ENCODE results near the gene LHFPL5. TPM values are rescaled to one million over a fixed set of nuclear protein-coding genes. Genes with fewer than 3 reads are reported as not detected.
A peak's percentile ranks its signal among the peaks of the same experiment; 100 is the strongest.

The LHFPL5 gene
- total and polyA plus RNA-seq, 11 donors, result not detected

- DNase-seq (no peak), ATAC-seq (peak in 1 of 4 donors; percentile 27)
- TF ChIP-seq CTCF (IDR thresholded peaks at IDR 0.05) (no peak), POLR2A (IDR thresholded peaks at IDR 0.05) (no peak)
- Histone ChIP-seq H3K9me3 (no peaks in the 10 kb centered on the region), H3K27ac (no peak overlapping the region), H3K27me3 (peaks cover 0 to 29% (median 0%) of the 10 kb centered on the region in 9 donors), H3K36me3 (no peaks in the 10 kb centered on the region), H3K4me1 (no peaks in the 10 kb centered on the region), H3K4me3 (no peak overlapping the region)
- intact Hi-C loops (cut with DNase I), result no loop called here
- 82 to 90% (median 88%) methylated on average over 11 of the region's 11 CpGs for WGBS, 4 donors
Measured at GRCh38 chr6:35795453-35796071, 9.6 kb upstream of the LHFPL5 start.

DNA sequence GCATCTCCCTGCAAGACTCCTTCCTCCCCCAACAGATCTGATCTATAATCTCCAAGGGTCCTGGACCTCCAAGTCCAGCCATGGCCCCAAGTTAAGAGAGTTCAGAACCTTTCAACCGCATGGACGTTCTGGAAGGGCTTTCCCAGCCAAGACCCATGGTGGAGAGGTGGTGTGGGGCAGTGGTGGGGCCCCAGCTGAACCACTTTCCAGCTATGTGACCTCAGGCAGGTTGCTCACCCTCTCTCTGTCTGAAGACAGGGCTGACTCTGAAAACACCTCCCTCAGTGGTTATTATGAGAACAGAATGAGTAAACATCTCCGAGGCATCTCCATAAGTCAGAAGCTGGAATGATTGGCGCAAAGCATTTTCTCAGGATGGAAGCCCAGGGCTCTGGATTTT lies 8.9 kb upstream of the LHFPL5 start:
- peaks cover 0 to 27% (median 0%) of the 10 kb centered on the region in 9 donors for H3K27me3 ChIP-seq
- H3K4me1 ChIP-seq, result no peaks in the 10 kb centered on the region
- H3K36me3 ChIP-seq, result no peaks in the 10 kb centered on the region
- H3K9me3 ChIP-seq, result no peaks in the 10 kb centered on the region
- H3K4me3 ChIP-seq, result no peak overlapping the region
- H3K27ac ChIP-seq, result no peak overlapping the region
- 72 to 91% (median 81%) methylated on average over 4 of the region's 4 CpGs for WGBS, 4 donors
- TF ChIP-seq POLR2A (IDR thresholded peaks at IDR 0.05) (no peak), CTCF (IDR thresholded peaks at IDR 0.05) (no peak)
- DNase-seq (no peak), ATAC-seq (no peak)
- intact Hi-C loops (cut with DNase I), result no loop called here

- Histone ChIP-seq H3K4me1 (no peaks in the 10 kb centered on the region), H3K9me3 (no peaks in the 10 kb centered on the region), H3K27ac (no peak overlapping the region), H3K27me3 (peaks cover 0 to 21% (median 0%) of the 10 kb centered on the region in 9 donors), H3K36me3 (no peaks in the 10 kb centered on the region), H3K4me3 (no peak overlapping the region)
- no peak for TF ChIP-seq POLR2A (IDR thresholded peaks at IDR 0.05)
- TF ChIP-seq CTCF (IDR thresholded peaks at IDR 0.05), result no peak
- WGBS, 4 donors, result 74 to 84% (median 78%) methylated on average over 8 of the region's 8 CpGs
- intact Hi-C loops (cut with DNase I), result loop anchor here in 2 of 10 donors (1.0 kb wide), 1 partner anchor 11 kb away; no protein-coding TSS in a partner anchor
- DNase-seq (no peak), ATAC-seq (peak in 1 of 4 donors; percentile 31)
Measured at GRCh38 chr6:35797837-35798526, 7.2 kb upstream of the LHFPL5 start.

GRCh38 chr6:35798706-35799105 lies 6.4 kb upstream of the LHFPL5 start:
- H3K27ac ChIP-seq, result no peak overlapping the region
- no peak for DNase-seq
- intact Hi-C loops (cut with DNase I), result loop anchor here in 1 of 10 donors (1.0 kb wide), 1 partner anchor 11 kb away; no protein-coding TSS in a partner anchor
- no peaks in the 10 kb centered on the region for H3K4me1 ChIP-seq
- no peak overlapping the region for H3K4me3 ChIP-seq
- TF ChIP-seq POLR2A (IDR thresholded peaks at IDR 0.05) (no peak), CTCF (IDR thresholded peaks at IDR 0.05) (no peak)
- H3K27me3 ChIP-seq, result peaks cover 0 to 21% (median 0%) of the 10 kb centered on the region in 9 donors
- WGBS, 4 donors, result 62 to 68% (median 64%) methylated on average over 5 of the region's 5 CpGs
- no peaks in the 10 kb centered on the region for H3K9me3 ChIP-seq
- ATAC-seq, result no peak
- H3K36me3 ChIP-seq, result no peaks in the 10 kb centered on the region

Data from heart left ventricle (tissue), 16 donors.